NCI-H1436 treated with DMSO at 0.1 percent for 48 hours (cell line): ENCODE results near the gene SDR9C7.
"Not testable (repeated sequence)": the region's sequence is repeated elsewhere in the genome, so short reads cannot be mapped to it uniquely, and the experiment has no call there.

Experiments
- DNase-seq: peaks from one replicate; lab custom pipeline; 2025; lab: John Stamatoyannopoulos, UW

SDR9C7 gene

GRCh38 chr12:56953314-56953713, 19.1 kb upstream of the SDR9C7 start:
- DNase-seq, result no peak

- DNase-seq, result no peak
Measured at GRCh38 chr12:56951582-56952339, 17.6 kb upstream of the SDR9C7 start.

GRCh38 chr12:56948881-56949280, 14.7 kb upstream of the SDR9C7 start:
- DNase-seq, result no peak

GRCh38 chr12:56948457-56948777, 14.2 kb upstream of the SDR9C7 start:
- no peak for DNase-seq

- no peak for DNase-seq
Measured at GRCh38 chr12:56947633-56948456, 13.6 kb upstream of the SDR9C7 start.

- no peak for DNase-seq
Measured at GRCh38 chr12:56943878-56944277, 9.7 kb upstream of the SDR9C7 start.

- not testable (repeated sequence) for DNase-seq
Measured at GRCh38 chr12:56943374-56943773, 9.2 kb upstream of the SDR9C7 start.

- no peak for DNase-seq
Measured at GRCh38 chr12:56941299-56942017, 7.2 kb upstream of the SDR9C7 start.

- not testable (repeated sequence) for DNase-seq
Measured at GRCh38 chr12:56940942-56941298, 6.7 kb upstream of the SDR9C7 start.

GRCh38 chr12:56935752-56936151, 1.5 kb upstream of the SDR9C7 start:
- no peak for DNase-seq

GRCh38 chr12:56935157-56935556, 949 bp upstream of the SDR9C7 start:
- DNase-seq, result no peak

- no peak for DNase-seq
Measured at GRCh38 chr12:56932867-56933266, 1.3 kb downstream of the SDR9C7 start.

- DNase-seq, result no peak
Measured at GRCh38 chr12:56932146-56932545, 2.1 kb downstream of the SDR9C7 start.

- no peak for DNase-seq
Measured at GRCh38 chr12:56931474-56931978, 2.7 kb downstream of the SDR9C7 start.

- DNase-seq, result no peak
Measured at GRCh38 chr12:56930241-56930640, 4.0 kb downstream of the SDR9C7 start.

GRCh38 chr12:56929780-56930179, 4.4 kb downstream of the SDR9C7 start:
- DNase-seq, result no peak

GRCh38 chr12:56928262-56928661, 5.9 kb downstream of the SDR9C7 start:
- no peak for DNase-seq

- no peak for DNase-seq
Measured at GRCh38 chr12:56927281-56927680, 6.9 kb downstream of the SDR9C7 start.

GRCh38 chr12:56922031-56922430, 12.2 kb downstream of the SDR9C7 start:
- no peak for DNase-seq

GRCh38 chr12:56921346-56921745, 12.9 kb downstream of the SDR9C7 start:
- DNase-seq, result no peak

GRCh38 chr12:56918139-56918538, 16.1 kb downstream of the SDR9C7 start:
- not testable (repeated sequence) for DNase-seq

GRCh38 chr12:56916996-56917333, 17.2 kb downstream of the SDR9C7 start:
- no peak for DNase-seq
